Measurements from ENCODE around the gene SENP1. TPM values are rescaled to one million over a fixed set of nuclear protein-coding genes. Genes with fewer than 3 reads are reported as not detected.
"Not testable (repeated sequence)": the region's sequence is repeated elsewhere in the genome, so short reads cannot be mapped to it uniquely, and the experiment has no call there.

Gene SENP1
- total RNA-seq (2014; rRNA removed; shearing (Covaris generic)): 21.5 and 30.1 TPM in 2 replicates

GRCh38 chr12:48105867-48106680 lies at the start of gene SENP1:
Gene SENP1 (minus strand): TSS chr12:48106079. CDS start chr12:48101472, 4,607 bp downstream.
- DNase-seq (ENCODE audit: low read depth): peak; percentile 95

- no peak for DNase-seq (ENCODE audit: low read depth)
Observed at GRCh38 chr12:48151103-48151771, 45.4 kb upstream of the SENP1 start.

- no peak for DNase-seq (ENCODE audit: low read depth)
Observed at GRCh38 chr12:48145981-48146380, 40.1 kb upstream of the SENP1 start.

GRCh38 chr12:48143898-48144297 lies 38.0 kb upstream of the SENP1 start:
- DNase-seq (ENCODE audit: low read depth): no peak

GRCh38 chr12:48142818-48143674 lies 37.2 kb upstream of the SENP1 start:
- DNase-seq (ENCODE audit: low read depth): no peak

GRCh38 chr12:48135027-48135426 lies 29.1 kb upstream of the SENP1 start:
- DNase-seq (ENCODE audit: low read depth): no peak

- DNase-seq (ENCODE audit: low read depth): no peak
Observed at GRCh38 chr12:48132826-48133225, 26.9 kb upstream of the SENP1 start.

GRCh38 chr12:48131517-48131916 lies 25.6 kb upstream of the SENP1 start:
- no peak for DNase-seq (ENCODE audit: low read depth)

- DNase-seq (ENCODE audit: low read depth): no peak
Observed at GRCh38 chr12:48129376-48129775, 23.5 kb upstream of the SENP1 start.

- DNase-seq (ENCODE audit: low read depth): no peak
Observed at GRCh38 chr12:48128800-48129199, 22.9 kb upstream of the SENP1 start.

- no peak for DNase-seq (ENCODE audit: low read depth)
Observed at GRCh38 chr12:48126953-48127630, 21.2 kb upstream of the SENP1 start.

- no peak for DNase-seq (ENCODE audit: low read depth)
Observed at GRCh38 chr12:48125985-48126384, 20.1 kb upstream of the SENP1 start.

GRCh38 chr12:48125542-48125941 lies 19.7 kb upstream of the SENP1 start:
- not testable (repeated sequence) for DNase-seq (ENCODE audit: low read depth)

GRCh38 chr12:48123169-48123568 lies 17.3 kb upstream of the SENP1 start:
- no peak for DNase-seq (ENCODE audit: low read depth)

GRCh38 chr12:48122065-48122834 lies 16.4 kb upstream of the SENP1 start:
- no peak for DNase-seq (ENCODE audit: low read depth)

- DNase-seq (ENCODE audit: low read depth): no peak
Observed at GRCh38 chr12:48121522-48121921, 15.6 kb upstream of the SENP1 start.

- no peak for DNase-seq (ENCODE audit: low read depth)
Observed at GRCh38 chr12:48119834-48120195, 13.9 kb upstream of the SENP1 start.

GRCh38 chr12:48119078-48119833 lies 13.4 kb upstream of the SENP1 start, which contains the start of gene PFKM:
Gene PFKM (plus strand): TSS chr12:48119364. CDS start chr12:48122775, 3,411 bp downstream.
- peak; percentile 95 for DNase-seq (ENCODE audit: low read depth)

- DNase-seq (ENCODE audit: low read depth): no peak
Observed at GRCh38 chr12:48118284-48118871, 12.5 kb upstream of the SENP1 start.

GRCh38 chr12:48115957-48116356 lies 10.1 kb upstream of the SENP1 start:
- no peak for DNase-seq (ENCODE audit: low read depth)

All from Daoy (cell line).